Hematopoietic multipotent progenitor cell treated with erythropoietin and hydrocortisone succinate and interleukin-3 and kit ligand, for 17 days (in vitro differentiated cells): ENCODE results near the gene AIF1.

Experiments
- DNase-seq: peaks from one replicate; pipeline ENCODE4 v3.0.0-alpha.2; 2015; ENCODE audit warnings: low spot score

Gene AIF1

DNA sequence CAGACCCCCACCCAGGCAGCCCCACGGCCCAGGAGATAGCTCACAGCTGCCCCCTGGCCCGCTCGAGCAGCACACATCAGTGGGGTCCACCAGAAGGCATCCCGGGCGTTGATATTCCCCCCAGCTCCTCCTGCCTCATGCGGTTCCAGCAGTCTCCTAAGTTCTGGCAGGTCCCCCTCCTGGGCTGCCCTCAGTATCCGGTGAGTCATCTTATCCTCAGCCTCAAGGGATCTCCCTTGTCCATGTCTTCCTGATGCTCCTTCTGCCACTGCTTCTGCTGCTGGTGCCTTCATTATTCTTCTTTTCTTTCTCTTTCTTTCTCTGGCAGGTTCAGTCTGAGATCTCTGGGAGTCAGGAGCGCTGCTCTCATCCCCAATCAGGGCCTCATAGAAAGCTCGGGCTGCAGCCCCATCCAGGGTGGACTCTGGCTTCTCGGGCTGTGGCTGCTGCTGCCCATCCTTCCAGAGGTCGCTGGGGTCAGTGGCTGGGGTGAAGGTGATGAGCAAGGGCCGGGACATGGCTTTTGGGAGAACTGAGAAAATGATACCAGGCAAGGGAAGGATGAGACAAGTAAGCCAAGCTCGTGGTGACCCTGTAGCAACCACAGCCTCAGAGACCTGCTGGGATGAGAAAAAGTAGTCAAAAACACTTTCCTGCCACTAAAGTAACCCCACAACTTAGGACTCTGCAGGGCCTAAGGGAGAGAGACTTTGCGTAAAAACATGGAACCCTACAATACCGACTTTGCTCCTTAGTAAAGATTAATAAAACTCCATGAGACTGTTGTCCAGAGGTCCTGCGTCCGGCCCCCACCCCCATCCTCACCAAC is 49.1 kb downstream of the AIF1 start:
- peak; percentile 48 for DNase-seq

DNA sequence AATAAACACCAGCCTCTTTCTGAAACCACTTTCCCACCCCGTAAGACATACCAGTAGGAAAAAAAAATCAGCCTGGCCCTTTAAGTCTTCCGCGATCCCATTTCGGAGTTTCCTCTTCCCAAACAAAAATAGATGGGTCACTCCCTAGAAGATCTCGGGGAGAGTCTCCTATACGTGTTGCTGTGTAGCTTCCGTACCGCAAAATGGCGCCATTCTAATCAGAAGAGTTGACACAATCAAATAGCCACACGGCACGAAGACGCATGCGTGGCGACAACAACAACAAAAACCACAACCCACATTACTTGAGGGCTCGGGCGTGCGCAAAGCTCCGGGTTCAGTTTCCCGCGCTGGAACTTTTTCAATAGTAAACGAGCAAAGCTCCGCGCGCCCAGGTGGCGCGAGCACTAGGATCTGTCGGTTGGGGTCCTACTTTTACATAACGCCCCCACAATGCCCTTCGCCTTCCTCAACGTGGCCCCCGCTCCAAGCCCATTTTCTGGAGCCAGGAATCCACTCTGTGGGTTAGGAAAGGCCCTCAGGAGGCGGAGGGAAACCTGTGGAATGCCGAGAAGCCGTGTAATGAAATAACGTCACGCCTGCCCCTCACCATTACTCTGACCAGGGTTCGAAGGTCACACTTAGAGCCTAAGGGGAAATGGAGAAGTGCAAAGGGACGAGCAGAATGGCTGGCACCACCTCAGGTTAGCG is 49.9 kb downstream of the AIF1 start, which contains the start of gene GPANK1:
Gene GPANK1 (minus strand): TSS at position 208 of the 711 bp plus-strand sequence. CDS start 519 bp downstream, outside the sequence.
- peak; percentile 89 for DNase-seq

DNA sequence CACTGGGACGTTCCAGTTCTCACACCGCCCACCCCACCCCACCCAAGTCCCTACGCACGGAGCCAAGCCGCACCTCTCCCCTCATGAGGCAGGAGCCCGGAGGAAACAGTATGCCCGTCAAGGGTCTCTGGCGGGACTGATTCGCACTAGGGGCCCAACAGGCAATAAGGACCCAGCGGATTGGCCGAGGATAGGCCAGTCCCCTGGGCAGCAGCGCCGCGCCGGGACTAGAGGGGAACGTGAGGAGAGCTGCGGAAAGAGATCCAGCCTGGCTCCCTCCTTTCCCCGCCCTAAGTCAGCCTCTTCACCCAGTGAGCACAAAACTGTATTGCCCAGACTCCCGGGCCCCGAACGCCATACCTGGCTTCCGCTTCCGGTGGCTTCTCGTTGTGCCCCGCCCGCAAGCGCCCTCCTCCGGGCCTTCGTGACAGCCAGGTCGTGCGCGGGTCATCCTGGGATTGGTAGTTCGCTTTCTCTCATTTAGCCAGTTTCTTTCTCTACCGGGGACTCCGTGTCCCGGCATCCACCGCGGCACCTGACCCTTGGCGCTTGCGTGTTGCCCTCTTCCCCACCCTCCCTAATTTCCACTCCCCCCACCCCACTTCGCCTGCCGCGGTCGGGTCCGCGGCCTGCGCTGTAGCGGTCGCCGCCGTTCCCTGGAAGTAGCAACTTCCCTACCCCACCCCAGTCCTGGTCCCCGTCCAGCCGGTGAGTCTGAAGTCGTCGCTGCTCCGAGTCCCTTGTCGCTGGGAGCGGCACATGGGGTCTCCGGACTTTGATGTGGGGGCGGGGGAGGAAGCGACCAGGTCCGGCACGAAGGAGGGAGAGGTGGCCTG is 50.7 kb downstream of the AIF1 start, which contains the start of gene CSNK2B:
Gene CSNK2B (plus strand): TSS at position 580 of the 836 bp plus-strand sequence. CDS start 752 bp downstream, outside the sequence.
- peak; percentile 97 for DNase-seq

DNA sequence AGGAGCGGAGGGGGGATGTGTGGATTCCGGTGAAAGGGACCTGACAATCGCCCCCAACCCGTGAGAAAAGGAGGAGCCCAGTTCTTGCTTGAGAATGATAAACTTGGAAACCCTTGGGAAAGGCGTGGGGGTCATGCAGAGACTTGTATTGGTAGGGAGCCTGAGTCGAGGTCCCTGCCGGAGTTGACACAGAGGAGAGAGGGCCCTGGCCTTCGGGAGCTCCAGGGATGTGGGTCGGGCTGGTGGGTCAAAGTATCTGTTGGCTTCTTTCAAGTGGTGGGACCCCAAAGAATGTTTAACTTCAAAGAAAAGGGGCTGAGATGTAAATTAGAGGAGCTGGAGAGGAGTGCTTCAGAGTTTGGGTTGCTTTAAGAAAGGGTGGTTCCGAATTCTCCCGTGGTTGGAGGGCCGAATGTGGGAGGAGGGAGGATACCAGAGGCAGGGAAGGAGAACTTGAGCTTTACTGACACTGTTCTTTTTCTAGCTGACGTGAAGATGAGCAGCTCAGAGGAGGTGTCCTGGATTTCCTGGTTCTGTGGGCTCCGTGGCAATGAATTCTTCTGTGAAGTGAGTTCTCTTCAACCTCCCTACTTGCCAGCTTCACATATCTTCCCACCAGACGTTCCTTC is 51.4 kb downstream of the AIF1 start:
- DNase-seq, result peak; percentile 35
